Stimulated activated CD4-positive, alpha-beta T cell treated with anti-CD3 and anti-CD28 coated beads, TNF-alpha, amount 100 ng/mL, for 48 hours (primary cell): ENCODE results near the gene CDC123.
"Not testable (repeated sequence)": the region's sequence is repeated elsewhere in the genome, so short reads cannot be mapped to it uniquely, and the experiment has no call there.

ENCODE experiments used
- DNase-seq, 3 donors: peaks; one replicate each; pipeline ENCODE4 v3.0.0-alpha.2; 2020; ENCODE audit warnings: low read depth in 3 of 3

The CDC123 gene, protein sequence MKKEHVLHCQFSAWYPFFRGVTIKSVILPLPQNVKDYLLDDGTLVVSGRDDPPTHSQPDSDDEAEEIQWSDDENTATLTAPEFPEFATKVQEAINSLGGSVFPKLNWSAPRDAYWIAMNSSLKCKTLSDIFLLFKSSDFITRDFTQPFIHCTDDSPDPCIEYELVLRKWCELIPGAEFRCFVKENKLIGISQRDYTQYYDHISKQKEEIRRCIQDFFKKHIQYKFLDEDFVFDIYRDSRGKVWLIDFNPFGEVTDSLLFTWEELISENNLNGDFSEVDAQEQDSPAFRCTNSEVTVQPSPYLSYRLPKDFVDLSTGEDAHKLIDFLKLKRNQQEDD

GRCh38 chr10:12195603-12196506, at the start of gene CDC123, which contains the start of gene NUDT5:
Gene CDC123, plus strand, starts transcription at chr10:12196188. Its CDS starts 58 bp downstream, at chr10:12196246.
Gene NUDT5, minus strand, starts transcription at chr10:12195891. Its CDS starts 9,600 bp downstream, at chr10:12186291.
- peak; percentile 76 to 78 (median 77) for DNase-seq

DNA sequence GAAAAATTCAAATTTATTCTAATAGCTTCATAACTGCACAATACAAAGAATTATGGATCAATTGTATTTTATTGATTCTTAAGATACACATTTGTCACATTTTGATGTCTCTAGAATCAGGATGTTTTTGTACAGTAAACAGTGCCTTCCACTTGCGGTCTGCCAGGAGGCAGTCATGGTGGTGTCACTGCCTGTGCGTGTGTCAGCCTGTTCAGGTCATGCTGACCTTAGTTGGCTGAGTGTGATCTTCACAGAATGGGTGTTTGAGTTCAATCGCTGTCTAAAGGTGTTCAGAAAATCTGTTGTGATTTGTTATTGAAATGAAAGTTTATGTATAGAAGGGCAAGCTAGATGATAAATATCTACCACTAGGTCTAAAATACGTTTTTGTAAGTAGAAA, 45.8 kb upstream of the CDC123 start:
- DNase-seq, result no peak

DNA sequence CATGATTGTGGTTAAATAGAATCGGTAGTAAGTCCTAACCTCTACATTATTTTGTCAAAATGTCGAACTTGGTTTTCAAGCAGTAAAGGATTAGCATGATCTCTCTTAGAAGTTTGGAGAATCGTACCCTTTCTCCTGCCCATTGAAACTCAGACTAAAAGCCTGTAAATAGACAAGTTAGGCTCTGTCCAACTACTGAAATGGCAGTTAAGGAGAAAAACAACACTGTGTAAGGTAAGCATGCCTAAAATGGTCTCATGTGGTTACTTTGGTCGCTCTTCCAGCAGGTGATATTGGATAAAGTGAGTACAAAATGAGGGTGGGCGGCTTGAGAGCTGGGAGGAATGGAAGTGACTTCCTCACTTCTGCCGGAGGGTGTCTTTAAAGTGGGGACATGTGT, 41.5 kb upstream of the CDC123 start:
- no peak for DNase-seq

DNA sequence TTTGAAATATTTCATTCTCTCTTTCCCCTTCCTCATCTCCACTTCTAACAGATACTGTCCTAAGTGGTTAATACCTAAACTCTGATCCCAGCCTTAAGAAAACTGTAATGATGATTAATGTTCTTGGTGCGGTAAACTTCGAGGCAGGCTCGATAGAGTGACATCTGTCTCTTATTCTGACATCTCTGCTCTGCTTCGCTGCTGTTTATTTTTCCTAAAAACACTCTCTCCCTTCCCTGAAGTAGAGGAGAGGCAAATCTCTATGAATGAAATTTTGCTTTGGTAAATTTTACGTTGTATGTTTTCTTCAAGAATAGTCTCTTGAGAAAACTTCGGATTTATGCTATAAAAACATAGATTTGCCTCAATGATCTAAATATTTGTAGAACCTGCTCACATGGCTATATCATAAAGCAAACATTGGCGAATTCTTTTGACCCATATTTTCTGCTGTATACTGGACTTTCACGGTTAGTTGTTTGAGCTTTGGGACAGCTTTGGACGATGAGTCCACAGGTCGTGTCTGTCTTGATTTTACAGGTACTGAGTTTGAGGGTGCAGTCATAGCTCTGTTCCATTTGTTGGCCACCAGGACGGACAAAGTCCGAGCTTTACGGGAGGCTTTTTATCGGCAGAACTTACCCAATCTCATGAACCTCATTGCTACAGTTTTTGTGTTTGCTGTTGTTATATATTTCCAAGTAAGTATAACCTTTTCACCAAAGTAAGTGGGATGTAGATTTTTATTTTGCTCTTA, 39.4 kb upstream of the CDC123 start:
- no peak for DNase-seq

DNA sequence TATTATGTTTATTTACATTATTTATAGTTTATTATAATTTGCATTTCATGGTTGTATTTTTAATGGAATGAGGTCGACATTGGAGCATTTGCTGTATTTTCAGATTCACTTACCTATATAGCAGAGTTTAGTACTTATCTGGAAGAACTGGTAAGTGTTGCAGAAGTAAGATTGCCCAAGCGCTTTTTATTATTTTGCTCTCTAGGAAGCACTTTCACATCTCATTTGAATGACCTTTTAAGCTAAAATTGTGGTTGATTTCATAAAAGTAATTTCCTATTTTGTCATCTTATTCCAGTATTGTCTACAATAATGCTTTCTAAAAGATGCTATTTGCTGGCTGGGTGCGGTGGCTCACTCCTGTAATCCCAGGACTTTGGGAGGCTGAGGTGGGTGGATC, 37.9 kb upstream of the CDC123 start:
- DNase-seq, result no peak

GRCh38 chr10:12160664-12161063, 35.3 kb upstream of the CDC123 start:
- DNase-seq, result no peak

DNA sequence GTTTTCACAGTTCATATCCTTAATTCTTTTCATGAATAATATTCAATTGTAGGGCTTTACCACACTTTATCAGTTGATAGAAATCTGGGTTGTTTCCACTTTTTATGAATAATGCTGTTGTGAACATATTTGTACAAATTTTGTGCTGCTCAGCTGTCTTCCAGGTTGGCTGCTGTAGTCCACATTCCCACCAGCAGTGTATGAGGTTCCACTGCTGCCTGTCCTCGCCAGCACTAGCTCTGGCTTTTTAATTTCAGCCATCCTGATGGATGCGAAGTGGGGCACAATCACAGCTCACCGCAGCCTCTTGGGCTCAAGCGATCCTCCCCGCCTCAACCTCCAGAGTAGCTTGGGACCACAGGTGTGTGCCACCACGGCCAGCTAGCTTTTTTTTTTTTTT, 33.1 kb upstream of the CDC123 start:
- no peak for DNase-seq

- DNase-seq, result no peak
Measured at GRCh38 chr10:12164085-12164484, 31.9 kb upstream of the CDC123 start.

DNA sequence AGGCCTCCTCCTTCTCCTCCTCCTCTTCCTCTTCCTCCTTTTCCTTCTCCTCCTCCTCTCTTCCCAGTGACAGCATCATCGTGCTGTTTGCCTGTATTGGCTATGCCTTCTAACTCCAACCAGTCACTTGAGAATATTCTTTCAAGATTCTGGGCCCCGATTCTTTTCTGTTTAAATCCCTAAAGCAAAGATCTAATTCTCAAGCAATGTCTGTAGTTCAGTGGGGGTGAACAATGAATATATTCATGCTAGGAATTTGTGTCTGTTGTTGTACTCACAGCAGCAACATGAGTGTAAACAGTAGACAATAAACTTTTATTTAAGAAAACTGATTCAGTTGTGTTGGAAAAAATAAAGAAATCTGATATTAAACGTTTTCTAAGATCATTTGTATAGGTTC, 31.0 kb upstream of the CDC123 start:
- no peak for DNase-seq

DNA sequence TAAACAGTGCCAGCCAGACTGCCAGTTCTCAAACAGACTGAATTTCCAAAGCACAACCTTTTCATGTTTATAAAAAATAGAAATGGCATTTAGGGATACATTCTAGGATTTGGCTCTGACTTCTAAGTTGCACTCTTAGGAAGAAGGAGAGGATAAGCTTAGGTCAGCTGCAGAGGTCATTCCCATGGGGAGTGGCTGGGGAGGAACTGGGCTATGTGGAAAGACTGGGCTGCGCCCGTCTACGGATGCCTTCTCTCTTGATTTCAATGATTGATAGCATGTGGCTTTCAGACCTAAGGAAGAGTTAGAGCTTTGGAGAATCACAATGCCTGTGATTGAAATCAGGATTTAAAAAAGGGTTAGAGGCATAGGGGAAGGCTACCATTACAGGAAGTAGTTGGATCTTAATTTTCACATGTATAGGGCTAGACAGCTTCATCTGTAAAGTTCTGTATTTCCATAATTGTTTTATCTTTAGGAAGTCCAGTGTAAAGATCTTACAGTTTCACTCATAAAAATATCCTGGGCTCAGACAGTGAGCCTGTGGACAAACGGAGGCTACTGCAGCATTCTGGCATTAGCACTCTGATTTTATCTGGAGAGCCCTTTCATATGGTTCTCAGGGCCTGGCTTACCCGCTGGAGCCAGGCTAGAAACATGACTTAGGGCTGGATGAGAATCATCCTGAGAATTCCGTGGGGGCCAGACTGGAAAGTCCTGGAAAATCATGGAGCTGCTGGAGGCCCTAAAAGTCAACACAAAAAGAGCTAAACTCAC, 29.8 kb upstream of the CDC123 start:
- DNase-seq, result no peak

- not testable (repeated sequence) for DNase-seq
Measured at GRCh38 chr10:12171512-12171911, 24.5 kb upstream of the CDC123 start.

DNA sequence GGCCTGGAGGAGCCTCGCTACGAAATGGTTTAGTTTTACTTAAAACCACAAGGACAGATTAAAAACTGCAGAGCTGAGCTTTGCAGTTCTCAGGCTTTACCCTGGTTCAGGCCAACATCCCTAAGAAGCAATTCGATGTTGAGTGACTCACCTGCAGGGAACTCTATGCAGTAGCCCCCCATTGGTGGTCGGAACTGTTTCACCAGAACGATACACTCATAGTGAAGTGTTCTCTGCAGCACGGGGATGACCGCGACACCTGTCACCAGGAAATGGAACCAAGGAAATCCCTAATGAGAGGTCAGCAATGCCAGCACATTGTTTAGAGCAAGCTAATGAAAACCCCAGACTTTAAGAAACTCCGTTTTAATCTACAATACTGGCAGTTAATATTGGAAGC, 18.3 kb upstream of the CDC123 start:
- DNase-seq, result no peak

DNA sequence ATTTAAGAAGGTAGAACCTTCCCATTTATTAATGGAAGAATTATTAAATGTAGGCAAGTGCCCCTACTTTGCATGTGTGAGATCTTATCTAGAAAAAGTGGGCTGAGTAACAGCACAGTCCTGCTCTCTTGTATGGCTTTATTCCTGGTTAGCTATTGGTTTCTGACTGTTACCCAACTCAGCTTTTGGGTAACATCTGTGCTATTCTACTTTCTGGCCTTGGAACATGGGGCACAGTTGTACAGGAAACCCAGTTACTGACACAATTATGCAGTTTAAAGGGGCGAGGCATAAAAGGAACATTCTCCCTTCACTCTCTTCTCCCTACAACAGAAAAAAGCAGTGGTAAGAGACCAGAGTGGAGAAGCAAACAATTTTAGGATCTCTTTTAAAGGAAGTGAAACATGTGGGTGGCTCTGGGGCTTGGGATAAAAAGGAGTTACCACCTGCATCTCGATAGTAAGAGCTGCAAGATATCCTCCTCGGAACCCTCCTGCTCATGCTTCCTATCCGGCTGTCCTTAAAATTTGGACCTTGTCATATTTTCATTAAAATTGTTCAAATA, 16.3 kb upstream of the CDC123 start:
- DNase-seq, result no peak

GRCh38 chr10:12180221-12180974, 15.6 kb upstream of the CDC123 start:
- DNase-seq, result no peak

GRCh38 chr10:12181065-12181775, 14.8 kb upstream of the CDC123 start:
- peak; percentile 38 to 63 (median 46) for DNase-seq

DNA sequence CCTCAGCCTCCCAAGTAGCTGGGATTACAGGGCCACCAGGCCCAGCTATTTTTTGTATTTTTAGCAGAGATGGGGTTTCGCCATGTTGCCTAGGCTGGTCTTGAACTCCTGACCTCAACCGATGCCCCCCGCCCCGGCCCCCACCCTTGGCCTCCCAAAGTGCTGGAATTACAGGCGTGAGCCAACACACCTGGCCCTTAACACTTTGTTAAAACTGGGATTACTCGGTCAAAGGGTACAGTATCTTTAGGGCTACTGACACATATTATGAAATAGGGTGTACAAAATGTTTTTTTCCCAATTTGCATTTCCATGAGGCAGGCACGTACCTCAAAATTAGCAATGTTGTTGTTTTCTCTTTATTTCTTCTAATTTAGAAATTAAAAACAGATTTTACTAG, 11.8 kb upstream of the CDC123 start:
- DNase-seq, result no peak

DNA sequence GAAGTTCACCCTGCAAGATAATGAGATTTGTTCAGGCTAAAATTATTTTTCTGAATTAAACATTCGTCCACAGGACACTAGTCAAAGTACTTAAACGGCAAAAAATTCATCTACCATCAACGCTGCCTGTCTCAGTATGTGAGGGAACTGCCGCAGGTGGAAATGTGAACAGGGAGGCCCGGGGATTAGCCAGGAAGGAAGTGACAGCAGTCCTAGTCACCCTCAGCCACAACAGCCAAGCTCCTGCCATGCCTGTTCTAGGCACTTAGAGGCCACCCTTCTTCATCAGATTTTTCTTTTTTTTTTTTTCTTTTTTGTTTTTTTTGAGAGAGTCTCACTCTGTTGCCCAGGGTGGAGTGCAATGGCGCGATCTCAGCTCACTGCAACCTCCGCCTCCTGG, 9.7 kb upstream of the CDC123 start:
- DNase-seq, result no peak

- DNase-seq, result no peak
Measured at GRCh38 chr10:12187321-12187905, 8.6 kb upstream of the CDC123 start.

DNA sequence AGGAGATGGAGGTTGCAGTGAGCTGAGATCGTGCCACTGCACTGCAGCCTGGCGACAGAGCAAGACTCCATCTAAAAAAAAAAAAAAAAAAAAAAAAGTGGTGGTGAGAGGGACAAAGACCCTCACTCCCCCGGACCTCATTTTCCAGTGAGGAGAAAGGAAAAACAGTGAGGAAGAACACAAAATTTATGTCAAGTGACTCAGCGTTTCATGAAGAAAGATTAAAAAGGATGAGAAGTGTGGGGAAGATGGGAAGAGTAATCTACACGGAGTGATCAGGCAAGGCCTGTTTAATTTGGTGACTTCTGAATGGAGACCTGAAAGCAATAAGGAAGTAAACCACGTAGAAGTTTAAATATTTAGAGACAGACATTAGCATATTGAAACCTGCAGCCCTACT, 7.3 kb upstream of the CDC123 start:
- no peak for DNase-seq
